GM18517 (cell line): ENCODE results near the gene COMMD10.

ENCODE experiments used
- ATAC-seq: cut with Tn5 transposase; IDR thresholded peaks from one replicate; pipeline ENCODE4 v1.9.1; 2021; ENCODE audit warnings: mild to moderate bottlenecking, moderate library complexity; ENCODE audit not compliant: unreplicated experiment

The COMMD10 gene

GRCh38 chr5:116281309-116281708, 196.5 kb downstream of the COMMD10 start:
- no peak for ATAC-seq

- no peak for ATAC-seq
Measured at GRCh38 chr5:116288524-116288923, 203.7 kb downstream of the COMMD10 start.

GRCh38 chr5:116289276-116289675, 204.5 kb downstream of the COMMD10 start:
- no peak for ATAC-seq

GRCh38 chr5:116291271-116291670, 206.4 kb downstream of the COMMD10 start:
- no peak for ATAC-seq

GRCh38 chr5:116292321-116292720, 207.5 kb downstream of the COMMD10 start:
- ATAC-seq = no peak

GRCh38 chr5:116296335-116297072, 211.7 kb downstream of the COMMD10 start:
- no peak for ATAC-seq

GRCh38 chr5:116297296-116297814, 212.5 kb downstream of the COMMD10 start:
- no peak for ATAC-seq

GRCh38 chr5:116299746-116300640, 215.2 kb downstream of the COMMD10 start:
- ATAC-seq = no peak

- ATAC-seq = no peak
Measured at GRCh38 chr5:116301110-116301509, 216.3 kb downstream of the COMMD10 start.

- no peak for ATAC-seq
Measured at GRCh38 chr5:116303340-116303739, 218.5 kb downstream of the COMMD10 start.

- ATAC-seq = no peak
Measured at GRCh38 chr5:116303810-116304209, 219.0 kb downstream of the COMMD10 start.

GRCh38 chr5:116305899-116306298, 221.1 kb downstream of the COMMD10 start:
- no peak for ATAC-seq

- no peak for ATAC-seq
Measured at GRCh38 chr5:116306846-116307245, 222.0 kb downstream of the COMMD10 start.

GRCh38 chr5:116308391-116308790, 223.6 kb downstream of the COMMD10 start:
- ATAC-seq = no peak

- no peak for ATAC-seq
Measured at GRCh38 chr5:116313366-116313765, 228.5 kb downstream of the COMMD10 start.

GRCh38 chr5:116315531-116315930, 230.7 kb downstream of the COMMD10 start:
- ATAC-seq = no peak

GRCh38 chr5:116318091-116318854, 233.4 kb downstream of the COMMD10 start:
- no peak for ATAC-seq

- no peak for ATAC-seq
Measured at GRCh38 chr5:116320486-116320885, 235.7 kb downstream of the COMMD10 start.

- no peak for ATAC-seq
Measured at GRCh38 chr5:116329503-116329902, 244.7 kb downstream of the COMMD10 start.

GRCh38 chr5:116340799-116341198, 256.0 kb downstream of the COMMD10 start:
- peak; percentile 78 for ATAC-seq
